NCI-H2081 (cell line): ENCODE data around the gene LRRIQ3.

Experiments
- DNase-seq, 2 experiments: peaks; one replicate each; lab custom pipeline; 2025; lab: John Stamatoyannopoulos, UW

The LRRIQ3 gene

GRCh38 chr1:74107394-74107793 is 90.6 kb downstream of the LRRIQ3 start:
- DNase-seq = no peak

GRCh38 chr1:74091371-74091770 is 106.6 kb downstream of the LRRIQ3 start:
- DNase-seq = no peak

GRCh38 chr1:74083128-74083527 is 114.8 kb downstream of the LRRIQ3 start:
- DNase-seq = no peak

GRCh38 chr1:74065081-74065480 is 132.9 kb downstream of the LRRIQ3 start:
- DNase-seq = no peak

- DNase-seq = no peak
These were observed 140.3 kb downstream of the LRRIQ3 start for GRCh38 chr1:74057719-74058118.

GRCh38 chr1:74053407-74053806 is 144.6 kb downstream of the LRRIQ3 start:
- no peak for DNase-seq

GRCh38 chr1:74050386-74050785 is 147.6 kb downstream of the LRRIQ3 start:
- no peak for DNase-seq

- no peak for DNase-seq
These were observed 159.9 kb downstream of the LRRIQ3 start for GRCh38 chr1:74038042-74038441.

- no peak for DNase-seq
These were observed 185.4 kb downstream of the LRRIQ3 start for GRCh38 chr1:74012583-74012982.

- DNase-seq = no peak
These were observed 186.2 kb downstream of the LRRIQ3 start for GRCh38 chr1:74011736-74012135.

GRCh38 chr1:74010206-74010605 is 187.8 kb downstream of the LRRIQ3 start:
- no peak for DNase-seq

- DNase-seq = no peak
These were observed 192.4 kb downstream of the LRRIQ3 start for GRCh38 chr1:74005533-74005932.

- no peak for DNase-seq
These were observed 194.2 kb downstream of the LRRIQ3 start for GRCh38 chr1:74003806-74004205.

GRCh38 chr1:73998348-73998959 is 199.5 kb downstream of the LRRIQ3 start:
- peak; percentile 45 to 70 for DNase-seq

- DNase-seq = no peak
These were observed 217.5 kb downstream of the LRRIQ3 start for GRCh38 chr1:73980324-73981040.

GRCh38 chr1:73979684-73980083 is 218.3 kb downstream of the LRRIQ3 start:
- no peak for DNase-seq

- DNase-seq = no peak
These were observed 219.0 kb downstream of the LRRIQ3 start for GRCh38 chr1:73978964-73979363.
